Left lobe of liver (tissue), 2 donors: ENCODE results near the gene HECTD2. TPM values are rescaled to one million over a fixed set of nuclear protein-coding genes. Genes with fewer than 3 reads are reported as not detected.

Experiments
- ATAC-seq: fragments of 200-7000 bp; cut with Tn5 transposase; one replicate; pipeline ENCODE4 v1.9.1; 2020; ENCODE audit warnings: mild to moderate bottlenecking, moderate library complexity
- DNase-seq: peaks from one replicate; pipeline ENCODE4 v3.0.0-alpha.2; 2020; ENCODE audit warnings: low spot score
- total RNA-seq: library from RNA; stranded (reverse); gene quantifications from one replicate; pipeline ENCODE4 v1.2.1, GENCODE V29; 2021
- donor health status: DM: no; HTN: no; CAD: no; lungs with moderate emphysema.
- donor health status: DM: no; HTN: yes; CAD: no.

Gene HECTD2
- total RNA-seq, 1 donor from 2014 or later = 1.7 TPM

DNA sequence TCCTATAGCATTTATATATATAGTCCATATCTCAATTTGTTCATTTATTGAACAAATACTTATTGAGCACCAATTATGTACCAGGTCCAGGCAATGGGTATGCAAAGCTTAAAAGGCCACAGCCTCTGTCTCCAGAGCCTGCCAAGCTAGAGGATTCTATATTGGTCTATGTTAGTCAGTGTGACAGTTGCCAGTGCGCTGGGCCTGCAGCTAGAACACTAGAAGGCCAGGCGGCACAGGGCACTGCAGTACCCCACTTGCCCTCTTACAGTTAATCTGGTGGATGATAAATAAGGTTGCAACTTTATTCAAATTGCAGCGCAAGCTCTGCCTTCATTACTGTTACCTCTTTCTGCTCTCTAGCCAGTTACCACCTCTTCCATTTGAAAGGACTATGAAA is 153.9 kb downstream of the HECTD2 start:
- DNase-seq (no peak), ATAC-seq (no peak)

Other genes starting within 250 kb of the HECTD2 start
- 25.0 TPM for gene PCGF5, start 189.7 kb upstream of the HECTD2 start, total RNA-seq
- 136 TPM for gene PPP1R3C, start 222.7 kb downstream of the HECTD2 start, total RNA-seq